Inflammatory macrophage treated with lipopolysaccharide for 1 hour (primary cell): ENCODE results near the gene PPIH.
"Not testable (repeated sequence)": the region's sequence is repeated elsewhere in the genome, so short reads cannot be mapped to it uniquely, and the experiment has no call there.

Experiments used
- DNase-seq, 2 donors: peaks; one replicate each; pipeline ENCODE4 v3.0.0-alpha.2; 2020 to 2022

PPIH gene

DNA sequence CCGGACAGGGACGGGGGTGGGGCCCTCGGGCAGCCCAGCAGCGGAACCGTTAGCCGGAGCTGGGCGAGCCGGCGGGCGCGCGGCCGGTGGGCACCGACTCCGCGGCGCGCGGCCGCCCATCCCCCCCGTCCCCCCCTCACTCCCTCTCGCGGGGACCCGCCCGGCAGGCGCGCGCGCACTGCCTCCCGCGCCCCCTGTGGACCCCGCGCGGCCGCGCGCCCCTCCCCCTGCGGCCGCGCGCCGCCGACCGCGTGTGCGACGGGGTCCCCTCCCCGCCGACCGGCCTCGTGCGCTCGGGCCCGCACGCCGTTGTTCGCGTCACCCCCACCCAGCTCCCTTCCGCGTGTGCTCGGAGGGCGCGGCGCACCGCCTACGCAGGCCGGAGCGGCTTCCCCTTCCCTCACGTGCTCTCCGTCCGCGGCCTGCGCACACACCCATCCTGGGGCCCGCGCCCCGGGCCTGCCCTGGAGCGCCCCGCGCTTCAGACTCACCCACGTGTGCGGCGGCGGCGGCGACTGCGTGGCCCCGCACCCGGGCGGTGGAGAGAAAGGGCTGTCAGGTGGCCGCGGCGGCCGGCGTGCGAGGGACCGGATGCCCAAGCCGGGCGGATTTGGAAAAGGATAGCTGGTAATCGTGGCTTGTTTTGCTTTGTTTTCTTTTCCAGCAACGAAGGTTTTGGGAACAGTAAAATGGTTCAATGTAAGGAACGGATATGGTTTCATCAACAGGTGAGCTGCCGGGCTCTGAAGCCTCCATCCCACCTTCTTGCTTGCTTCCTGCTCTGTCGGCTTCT, 24.7 kb downstream of the PPIH start:
- peak; percentile 81 to 88 for DNase-seq

DNA sequence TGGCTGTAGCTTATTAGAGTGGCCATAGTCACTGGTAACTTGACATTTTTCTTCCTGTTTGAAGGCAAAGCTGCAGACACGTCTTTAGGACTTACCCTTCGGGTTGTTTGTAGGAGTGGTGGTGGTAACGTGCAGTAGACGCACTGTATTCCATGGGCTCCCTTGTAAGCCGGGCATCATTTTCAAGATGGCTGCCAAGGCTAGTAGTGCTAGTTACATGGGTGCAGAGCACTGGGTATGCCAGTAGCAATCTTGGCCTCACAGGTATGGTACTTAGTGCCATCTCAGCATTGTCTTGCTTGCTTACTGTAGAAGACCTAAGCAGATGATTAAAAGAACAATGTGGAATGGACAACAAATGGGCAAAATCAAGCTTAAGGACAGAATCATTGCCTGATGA, 25.9 kb downstream of the PPIH start:
- DNase-seq: no peak

DNA sequence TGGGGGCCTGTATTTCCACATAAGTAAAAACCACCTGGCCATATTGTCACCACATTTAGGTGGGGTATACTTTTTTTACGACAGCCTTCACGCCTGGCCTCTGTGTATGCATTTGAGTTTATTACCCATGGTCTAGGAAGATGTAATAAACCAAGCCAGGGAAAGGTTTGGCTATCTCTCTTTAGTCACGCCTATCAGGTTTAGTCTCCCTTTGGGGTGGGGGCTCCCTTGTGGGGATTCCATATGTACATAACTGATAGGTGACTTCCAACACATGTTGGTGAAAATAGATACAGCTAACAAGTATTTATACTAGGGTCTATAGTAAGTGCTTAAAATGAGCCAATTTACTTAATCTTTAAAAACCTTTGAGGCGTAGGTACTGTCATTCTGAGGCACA, 28.2 kb downstream of the PPIH start:
- no peak for DNase-seq

GRCh38 chr1:42689912-42690311, 31.7 kb downstream of the PPIH start:
- DNase-seq: no peak

GRCh38 chr1:42690477-42691156, 32.4 kb downstream of the PPIH start:
- DNase-seq: no peak

GRCh38 chr1:42691157-42691498, 32.9 kb downstream of the PPIH start:
- DNase-seq: no peak

DNA sequence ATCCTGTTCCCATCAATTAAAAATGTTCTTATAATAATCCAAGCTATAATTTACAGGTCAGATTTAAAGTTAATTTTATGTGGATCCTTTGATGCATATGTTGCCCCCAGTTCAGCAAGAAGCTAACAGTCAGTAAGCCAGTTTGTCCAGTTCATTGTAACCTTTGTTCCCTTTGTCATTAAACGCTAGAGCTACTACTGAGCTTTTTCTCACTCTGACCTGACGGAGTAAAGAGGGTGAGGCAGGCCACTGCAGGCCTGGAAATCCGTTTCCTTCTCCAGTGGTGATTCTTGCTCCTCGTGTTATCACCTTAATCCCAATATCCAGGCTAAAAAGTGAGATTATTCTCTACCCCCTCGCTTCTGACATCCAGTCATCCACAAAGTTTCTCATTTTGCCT, 34.2 kb downstream of the PPIH start:
- DNase-seq: no peak

- DNase-seq: no peak
Observed at GRCh38 chr1:42692911-42693310, 34.7 kb downstream of the PPIH start.

GRCh38 chr1:42698081-42698813, 40.0 kb downstream of the PPIH start:
- no peak for DNase-seq

DNA sequence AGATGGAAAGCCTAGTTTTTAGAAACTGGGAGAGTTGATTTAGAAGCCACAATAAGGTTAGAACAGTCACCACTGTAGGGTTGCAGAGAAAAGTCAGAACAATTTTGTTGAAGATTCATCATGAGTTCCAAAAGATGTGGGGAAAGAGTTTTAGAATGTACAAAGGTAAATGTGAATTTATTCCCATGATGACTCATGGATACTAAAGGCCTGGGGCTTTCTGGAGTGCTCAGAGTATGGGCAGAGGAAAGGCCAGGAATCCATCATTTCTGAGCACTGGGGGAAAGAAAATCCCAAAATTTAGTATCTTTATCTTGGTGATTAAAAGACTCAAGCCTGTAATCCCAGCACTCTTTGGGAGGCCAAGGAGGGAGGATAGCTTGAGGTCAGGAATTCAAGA, 41.8 kb downstream of the PPIH start:
- no peak for DNase-seq

DNA sequence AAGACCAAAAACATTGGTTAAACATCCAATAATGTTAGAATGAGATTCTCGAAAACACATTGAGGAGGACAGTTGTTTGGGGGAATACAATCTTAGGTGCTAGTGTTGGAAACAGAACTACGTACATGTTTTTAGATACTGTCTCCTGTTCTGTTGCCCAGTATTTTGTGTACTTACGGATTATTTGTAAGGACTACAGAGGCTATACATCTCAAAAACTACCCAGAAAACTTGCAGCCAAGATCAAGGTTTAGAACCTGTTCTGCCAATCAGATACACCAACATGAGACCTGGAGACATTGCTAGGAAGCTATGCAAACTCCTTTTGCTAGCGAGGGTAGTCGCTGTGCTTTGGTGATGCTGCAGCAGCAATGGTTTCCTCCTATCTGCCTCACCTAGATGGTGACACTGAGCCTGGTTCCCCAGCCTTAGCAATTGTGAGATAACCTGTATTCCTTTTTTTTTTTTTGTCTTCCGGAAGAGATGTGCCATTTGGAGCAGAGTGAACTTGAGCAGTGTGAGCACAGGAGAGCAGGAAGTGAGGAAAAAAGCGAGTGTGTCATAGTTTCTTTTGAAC, 45.8 kb downstream of the PPIH start:
- no peak for DNase-seq

- DNase-seq: not testable (repeated sequence)
Observed at GRCh38 chr1:42712808-42713207, 54.6 kb downstream of the PPIH start.

DNA sequence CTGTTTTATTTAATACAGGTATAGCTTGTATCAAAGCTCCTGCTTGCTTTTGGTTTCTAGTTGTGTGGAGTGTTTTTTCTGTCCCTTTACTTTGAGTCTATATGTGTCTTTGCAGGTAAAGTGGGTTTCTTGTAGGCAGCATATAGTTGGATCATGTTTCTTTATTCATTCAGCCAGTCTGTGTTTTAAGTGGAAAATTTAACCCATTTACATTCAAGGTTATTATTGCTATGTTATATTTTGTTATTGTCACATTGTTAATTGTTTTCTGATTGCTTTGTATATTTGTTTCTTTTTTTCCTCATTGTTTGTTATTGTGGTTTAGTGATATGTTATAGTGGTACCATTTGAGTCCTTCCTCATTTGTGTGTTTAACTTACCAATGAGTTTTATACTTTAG, 55.1 kb downstream of the PPIH start:
- DNase-seq: no peak

DNA sequence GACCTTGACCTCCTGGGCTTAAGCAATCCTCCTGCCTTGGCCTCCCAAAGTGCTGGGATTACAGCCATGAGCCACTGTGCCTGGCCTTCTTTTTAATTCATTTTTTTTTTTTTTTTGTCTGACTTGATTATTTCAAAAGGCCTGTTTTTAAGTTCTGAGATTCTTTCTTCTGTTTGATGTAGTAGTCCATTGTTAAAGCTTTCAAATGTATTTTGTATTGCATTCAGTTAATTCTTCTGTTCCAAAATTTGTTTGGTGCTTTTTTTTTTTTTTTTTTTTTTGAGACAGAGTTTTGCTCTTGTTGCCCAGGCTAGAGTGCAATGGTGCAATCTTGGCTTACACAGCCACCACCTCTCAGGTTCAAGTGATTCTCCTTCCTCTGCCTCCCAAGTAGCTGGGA, 56.2 kb downstream of the PPIH start:
- DNase-seq: not testable (repeated sequence)

GRCh38 chr1:42720868-42721267, 62.6 kb downstream of the PPIH start:
- no peak for DNase-seq

- no peak for DNase-seq
Observed at GRCh38 chr1:42721926-42722325, 63.7 kb downstream of the PPIH start.

GRCh38 chr1:42722403-42722802, 64.2 kb downstream of the PPIH start:
- not testable (repeated sequence) for DNase-seq

GRCh38 chr1:42723511-42723910, 65.3 kb downstream of the PPIH start:
- DNase-seq: peak in 1 of 2 donors; percentile 19

DNA sequence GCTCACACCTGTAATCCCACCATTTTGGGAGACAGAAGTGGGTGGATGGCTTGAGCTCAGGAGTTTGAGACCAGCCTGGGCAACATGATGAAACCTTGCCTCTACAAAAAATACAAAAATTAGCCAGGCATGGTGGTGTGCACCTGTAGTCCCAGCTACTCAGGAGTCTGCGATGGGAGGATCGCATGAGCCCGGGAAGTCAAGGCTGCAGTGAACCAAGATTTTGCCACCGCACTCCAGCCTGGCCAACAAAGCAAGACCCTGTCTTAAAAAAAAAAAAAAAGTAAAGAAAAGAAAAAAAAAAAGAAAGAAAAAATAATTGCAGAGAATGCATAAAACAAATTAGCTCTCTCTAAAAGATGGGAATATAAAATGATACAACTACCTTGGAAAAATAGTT, 67.6 kb downstream of the PPIH start:
- DNase-seq: not testable (repeated sequence)
